ENCODE data around the gene FARS2.

FARS2 gene

DNA sequence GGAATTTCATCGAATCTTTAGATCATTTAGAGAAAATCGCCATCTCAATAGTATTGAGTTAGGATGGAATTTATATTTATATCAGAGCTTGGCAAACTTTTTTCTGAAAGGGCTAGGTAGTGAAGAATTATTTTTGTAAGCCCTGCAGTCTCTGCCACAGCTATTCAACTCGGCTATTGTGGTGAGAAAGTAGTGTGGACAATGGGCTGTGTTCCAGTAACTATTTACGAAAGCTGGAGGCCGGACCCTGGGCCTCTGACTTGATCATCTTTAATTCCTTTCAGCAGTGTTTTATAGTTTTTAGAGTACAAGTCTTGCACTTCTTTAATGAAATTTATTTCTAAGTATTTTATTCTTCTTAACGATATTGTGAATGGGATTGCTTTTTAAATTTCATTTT is 201.5 kb downstream of the FARS2 start:
- no peak for DNase-seq (ENCODE audit: low read depth)
- no peak overlapping the region for H3K4me3 ChIP-seq (ENCODE audit: low read depth, low read length)
- TF ChIP-seq CTCF (IDR thresholded peaks at IDR 0.05; ENCODE audit: low read depth, low read length, missing control alignments) = no peak

DNA sequence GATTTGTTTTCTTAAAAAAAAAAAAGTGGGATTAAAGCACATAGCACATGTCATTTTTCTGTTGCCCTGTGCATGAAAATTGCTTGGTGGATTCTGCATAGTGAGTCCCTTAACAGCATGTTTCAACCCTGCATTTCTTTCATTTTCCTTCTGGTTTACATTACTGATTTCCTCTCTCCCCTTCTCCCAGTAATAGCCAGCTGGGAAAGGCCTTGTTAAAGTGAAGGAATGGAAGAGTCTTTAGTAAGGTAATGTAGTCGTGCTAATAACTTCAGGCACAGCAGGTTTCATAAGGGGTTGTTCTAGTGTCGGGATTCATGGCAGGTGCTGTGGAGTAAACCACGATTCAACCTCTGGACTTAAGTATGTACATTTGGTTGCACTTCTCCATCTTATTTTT is 202.4 kb downstream of the FARS2 start:
- no peak for TF ChIP-seq CTCF (IDR thresholded peaks at IDR 0.05; ENCODE audit: low read depth, low read length, missing control alignments)

GRCh38 chr6:5464099-5464885 is 203.0 kb downstream of the FARS2 start:
- H3K4me3 ChIP-seq (ENCODE audit: low read depth, low read length) = no peak overlapping the region
- no peak for DNase-seq (ENCODE audit: low read depth)
- no peak for TF ChIP-seq CTCF (IDR thresholded peaks at IDR 0.05; ENCODE audit: low read depth, low read length, missing control alignments)

More for the DNA sequence above, 202.4 kb downstream of the FARS2 start:
- DNase-seq (ENCODE audit: low read depth) = no peak
- H3K4me3 ChIP-seq (ENCODE audit: low read depth, low read length) = no peak overlapping the region

DNA sequence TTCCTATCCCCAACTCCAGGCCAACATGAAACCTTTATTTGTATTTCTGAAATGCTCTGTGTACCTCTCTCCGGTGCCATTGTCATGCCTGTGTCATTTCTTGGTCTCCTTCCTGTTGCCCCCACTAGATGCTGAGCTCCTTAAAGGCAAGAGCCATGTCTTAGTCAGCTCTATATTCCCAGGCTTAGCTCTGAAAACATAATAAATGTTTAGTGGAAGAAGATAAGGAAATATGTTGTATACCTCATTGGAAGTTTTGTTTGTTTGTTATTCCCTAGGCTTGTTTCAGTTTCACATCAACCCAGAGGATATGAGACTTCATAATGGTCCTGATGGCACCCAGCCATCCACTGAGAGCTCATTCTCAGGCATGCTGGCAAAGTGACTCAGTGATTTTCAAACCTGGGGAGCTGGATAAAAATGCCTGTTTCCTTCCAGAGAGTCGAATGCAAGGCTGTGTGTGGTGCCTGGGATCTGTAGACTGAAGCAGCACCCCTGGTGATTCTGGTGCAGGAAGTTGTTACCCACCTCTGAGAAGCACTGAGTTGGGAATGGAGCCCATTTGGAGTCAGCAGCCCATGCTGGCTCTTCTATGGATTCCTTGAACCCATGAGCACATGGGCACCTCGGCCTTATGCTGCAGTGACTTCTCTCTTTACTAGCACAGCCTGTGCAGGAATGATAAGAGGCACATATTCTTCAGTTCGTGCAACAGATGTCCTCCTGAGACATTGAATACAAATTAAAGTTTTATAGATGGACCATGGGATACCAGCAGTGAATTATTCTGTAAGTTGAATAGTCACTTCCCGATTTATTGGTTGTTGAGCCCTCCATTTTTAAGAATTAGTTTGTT is 205.2 kb downstream of the FARS2 start:
- no peak for DNase-seq (ENCODE audit: low read depth)
- H3K4me3 ChIP-seq (ENCODE audit: low read depth, low read length) = no peak overlapping the region
- no peak for TF ChIP-seq CTCF (IDR thresholded peaks at IDR 0.05; ENCODE audit: low read depth, low read length, missing control alignments)

DNA sequence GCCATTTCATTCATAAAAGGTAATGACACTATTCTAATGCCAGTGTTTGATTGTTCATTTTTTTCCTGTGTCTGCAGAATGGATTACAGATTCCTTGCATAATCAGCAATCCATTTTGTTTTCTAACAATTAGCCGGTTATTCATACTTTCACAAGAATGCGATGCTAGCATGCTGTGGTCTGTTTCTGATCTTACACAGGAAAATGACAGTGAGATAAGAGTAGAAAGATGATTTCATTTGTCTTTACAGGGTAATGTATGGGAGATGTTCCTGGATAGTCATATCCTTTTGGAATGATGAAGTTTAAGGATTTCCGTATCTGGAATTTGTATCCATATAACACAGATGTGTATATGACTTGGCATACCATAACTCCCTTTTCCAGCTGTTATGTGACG is 207.3 kb downstream of the FARS2 start:
- no peak for DNase-seq (ENCODE audit: low read depth)
- no peak overlapping the region for H3K4me3 ChIP-seq (ENCODE audit: low read depth, low read length)
- TF ChIP-seq CTCF (IDR thresholded peaks at IDR 0.05; ENCODE audit: low read depth, low read length, missing control alignments) = no peak

DNA sequence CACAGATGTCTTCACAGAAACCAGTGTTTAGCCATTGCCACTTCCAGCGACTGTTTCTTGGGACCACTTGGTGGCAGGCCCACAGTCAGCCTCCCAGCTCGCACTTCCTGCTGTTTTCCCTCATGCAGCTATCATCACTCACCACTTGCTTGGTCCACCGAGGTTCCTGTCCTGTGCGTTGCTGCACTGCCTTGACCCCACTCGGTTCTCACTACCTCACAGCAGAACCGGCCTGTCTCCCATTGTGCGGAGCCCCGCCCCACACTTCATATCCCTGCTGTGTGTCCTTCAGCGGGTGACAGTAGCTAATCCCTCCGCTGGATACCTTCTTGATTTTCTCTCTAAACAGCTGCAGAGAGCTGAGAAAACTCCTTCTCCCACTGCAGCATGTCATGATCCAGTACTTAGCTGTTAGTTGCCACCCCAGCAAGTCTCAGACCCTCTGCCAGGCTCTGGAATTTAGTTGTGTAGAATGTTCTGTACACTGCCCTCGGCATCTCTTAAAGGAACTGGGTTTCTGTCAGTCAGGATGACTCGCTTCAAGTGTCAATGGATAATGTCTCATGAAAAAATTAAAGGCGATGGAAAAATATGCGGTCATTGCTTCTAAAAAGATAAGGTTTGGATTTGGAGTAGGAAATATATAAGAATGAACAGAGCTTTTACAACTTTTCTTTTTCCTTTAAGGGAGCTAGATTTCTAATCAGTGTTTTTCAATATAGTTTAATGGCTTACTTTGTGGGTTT is 208.0 kb downstream of the FARS2 start:
- no peak for TF ChIP-seq CTCF (IDR thresholded peaks at IDR 0.05; ENCODE audit: low read depth, low read length, missing control alignments)
- no peak overlapping the region for H3K4me3 ChIP-seq (ENCODE audit: low read depth, low read length)
- no peak for DNase-seq (ENCODE audit: low read depth)

Measured in GM12864 (cell line).